GM12874 (cell line): ENCODE data around the gene PAX9.

Source experiments
- CTCF ChIP-seq: IDR thresholded peaks from 2 replicates; pipeline ENCODE4 v1.5.1; 2011; ENCODE audit warnings: low read depth, mild to moderate bottlenecking, control low read depth, low read length, moderate library complexity; ENCODE audit not compliant: insufficient read depth

The PAX9 gene

GRCh38 chr14:36626151-36626550 lies 35.5 kb upstream of the PAX9 start:
- TF ChIP-seq CTCF: no peak

- no peak for TF ChIP-seq CTCF
These were observed 33.7 kb upstream of the PAX9 start for GRCh38 chr14:36627981-36628380.

GRCh38 chr14:36633580-36633979 lies 28.1 kb upstream of the PAX9 start:
- no peak for TF ChIP-seq CTCF

- TF ChIP-seq CTCF: no peak
These were observed 14.8 kb upstream of the PAX9 start for GRCh38 chr14:36646664-36647416.

- no peak for TF ChIP-seq CTCF
These were observed 14.2 kb upstream of the PAX9 start for GRCh38 chr14:36647417-36647823.

- no peak for TF ChIP-seq CTCF
These were observed 13.6 kb upstream of the PAX9 start for GRCh38 chr14:36647824-36648753.

GRCh38 chr14:36649872-36650650 lies 11.6 kb upstream of the PAX9 start:
- TF ChIP-seq CTCF: no peak
